ENCODE results near the gene ELF2.
A peak's percentile ranks its signal among the peaks of the same experiment; 100 is the strongest.
"Not testable (repeated sequence)": the region's sequence is repeated elsewhere in the genome, so short reads cannot be mapped to it uniquely, and the experiment has no call there.

Gene ELF2

GRCh38 chr4:139184129-139184528 lies 7.1 kb upstream of the ELF2 start:
- DNase-seq = peak; percentile 31 to 50 (median 48)

- DNase-seq = peak; percentile 96 to 98 (median 97)
Measured at GRCh38 chr4:139177869-139178619, 1.0 kb upstream of the ELF2 start.

- DNase-seq = peak; percentile 85 to 95 (median 88)
Measured at GRCh38 chr4:139176302-139177048, 543 bp downstream of the ELF2 start.

- DNase-seq = peak; percentile 57 to 82 (median 73)
Measured at GRCh38 chr4:139175646-139176301, 1.2 kb downstream of the ELF2 start.

- peak; percentile 15 to 63 (median 26) for DNase-seq
Measured at GRCh38 chr4:139171876-139172691, 4.9 kb downstream of the ELF2 start.

- DNase-seq = no peak
Measured at GRCh38 chr4:139170932-139171331, 6.1 kb downstream of the ELF2 start.

- DNase-seq = peak; percentile 68 to 88 (median 88)
Measured at GRCh38 chr4:139167774-139168444, 9.1 kb downstream of the ELF2 start.

GRCh38 chr4:139164731-139165130 lies 12.3 kb downstream of the ELF2 start:
- DNase-seq = no peak

- DNase-seq = no peak
Measured at GRCh38 chr4:139163806-139164206, 13.2 kb downstream of the ELF2 start.

GRCh38 chr4:139157977-139158376 lies 19.0 kb downstream of the ELF2 start:
- not testable (repeated sequence) for DNase-seq

- no peak for DNase-seq
Measured at GRCh38 chr4:139154952-139155557, 22.0 kb downstream of the ELF2 start.

- DNase-seq = no peak
Measured at GRCh38 chr4:139154538-139154937, 22.5 kb downstream of the ELF2 start.

GRCh38 chr4:139154134-139154421 lies 22.9 kb downstream of the ELF2 start:
- no peak for DNase-seq

- no peak for DNase-seq
Measured at GRCh38 chr4:139153411-139154133, 23.4 kb downstream of the ELF2 start.

GRCh38 chr4:139152249-139152648 lies 24.8 kb downstream of the ELF2 start:
- DNase-seq = no peak

GRCh38 chr4:139146926-139147629 lies 29.9 kb downstream of the ELF2 start:
- DNase-seq = peak in 1 of 3 donors; percentile 25

GRCh38 chr4:139145552-139145932 lies 31.5 kb downstream of the ELF2 start:
- no peak for DNase-seq

GRCh38 chr4:139144911-139145551 lies 32.0 kb downstream of the ELF2 start:
- DNase-seq = no peak

- peak; percentile 72 to 81 (median 79) for DNase-seq
Measured at GRCh38 chr4:139144161-139144859, 32.7 kb downstream of the ELF2 start.

Data from suppressor macrophage treated with lipopolysaccharide for 1 hour (primary cell).